SKM-1 treated with dmso at 0.1 percent for 144 hours (cell line): Measurements from ENCODE around the gene PAIP2.
"Not testable (repeated sequence)": the region's sequence is repeated elsewhere in the genome, so short reads cannot be mapped to it uniquely, and the experiment has no call there.

ENCODE experiments used
- DNase-seq: peaks from one replicate; lab custom pipeline; 2025; ENCODE audit not compliant: unreplicated experiment; lab: John Stamatoyannopoulos, UW

Gene PAIP2

GRCh38 chr5:139377226-139377625 lies 35.6 kb downstream of the PAIP2 start:
- DNase-seq: no peak

- no peak for DNase-seq
Observed at GRCh38 chr5:139378101-139378825, 36.6 kb downstream of the PAIP2 start.

- no peak for DNase-seq
Observed at GRCh38 chr5:139378941-139379361, 37.3 kb downstream of the PAIP2 start.

DNA sequence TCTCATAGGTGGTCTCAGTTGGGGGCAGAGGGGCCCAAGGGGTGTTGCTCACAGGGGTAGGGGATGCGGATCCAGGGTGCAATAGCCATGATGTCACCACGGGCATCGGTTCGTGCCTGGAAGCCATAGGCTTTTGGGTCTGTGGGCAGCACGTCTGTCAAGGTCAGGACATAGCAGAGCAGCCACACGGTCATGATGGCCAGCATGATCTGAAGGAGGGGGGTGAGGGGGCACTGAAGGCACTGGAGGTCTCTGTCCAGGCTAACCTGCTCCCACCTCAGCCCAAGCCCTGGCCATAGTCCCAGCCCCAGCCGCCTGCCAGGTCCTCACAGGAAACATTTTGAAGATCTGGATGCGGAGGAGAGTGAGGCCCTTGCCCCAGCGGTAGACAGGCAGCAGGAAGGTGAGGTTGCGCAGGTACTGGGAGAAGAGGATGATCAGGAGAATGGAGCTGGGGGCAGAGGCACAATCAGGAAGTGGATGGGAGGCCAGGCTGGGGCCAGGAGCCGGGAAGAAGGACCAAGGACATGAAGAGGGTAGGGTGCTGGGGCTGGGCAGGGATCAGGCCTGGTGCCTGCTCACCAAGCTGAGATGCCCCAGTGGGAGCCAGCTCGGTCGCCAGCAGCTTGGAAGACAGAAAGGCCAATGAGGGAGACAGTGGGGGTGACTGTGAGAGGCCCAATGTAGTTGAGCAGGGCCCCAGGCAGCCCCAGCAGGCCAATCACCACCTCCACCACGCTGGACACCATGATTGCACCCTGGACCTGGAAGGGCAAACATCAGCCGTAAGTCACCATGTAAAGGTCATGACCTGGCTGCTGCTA lies 38.2 kb downstream of the PAIP2 start:
- no peak for DNase-seq

- no peak for DNase-seq
Observed at GRCh38 chr5:139381837-139382761, 40.4 kb downstream of the PAIP2 start.

DNA sequence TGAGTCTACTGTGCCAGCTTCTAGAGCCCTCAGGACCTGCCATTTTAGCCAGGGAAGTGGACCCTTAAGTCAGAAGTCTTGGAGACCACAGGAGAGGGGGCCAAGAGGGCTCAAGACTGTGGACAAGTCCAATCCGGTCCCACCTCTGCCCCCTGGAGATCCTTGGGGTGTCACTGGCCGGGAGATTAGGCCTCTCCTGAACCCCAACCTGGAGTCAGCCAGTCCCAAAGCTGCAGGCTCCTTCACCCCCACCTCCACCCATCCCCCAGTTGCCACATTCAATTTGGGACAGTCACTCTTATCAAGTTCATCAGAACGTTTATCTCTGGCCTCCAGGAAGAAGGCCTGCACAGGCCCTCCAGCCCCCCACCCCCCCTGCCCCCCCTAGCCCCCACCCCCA lies 41.2 kb downstream of the PAIP2 start:
- DNase-seq: no peak

GRCh38 chr5:139383275-139383992 lies 41.8 kb downstream of the PAIP2 start, which contains the start of gene SLC23A1:
SLC23A1 (minus strand) TSS chr5:139383297; CDS start chr5:139383253, 44 bp downstream.
- no peak for DNase-seq

GRCh38 chr5:139383993-139384590 lies 42.4 kb downstream of the PAIP2 start:
- no peak for DNase-seq

DNA sequence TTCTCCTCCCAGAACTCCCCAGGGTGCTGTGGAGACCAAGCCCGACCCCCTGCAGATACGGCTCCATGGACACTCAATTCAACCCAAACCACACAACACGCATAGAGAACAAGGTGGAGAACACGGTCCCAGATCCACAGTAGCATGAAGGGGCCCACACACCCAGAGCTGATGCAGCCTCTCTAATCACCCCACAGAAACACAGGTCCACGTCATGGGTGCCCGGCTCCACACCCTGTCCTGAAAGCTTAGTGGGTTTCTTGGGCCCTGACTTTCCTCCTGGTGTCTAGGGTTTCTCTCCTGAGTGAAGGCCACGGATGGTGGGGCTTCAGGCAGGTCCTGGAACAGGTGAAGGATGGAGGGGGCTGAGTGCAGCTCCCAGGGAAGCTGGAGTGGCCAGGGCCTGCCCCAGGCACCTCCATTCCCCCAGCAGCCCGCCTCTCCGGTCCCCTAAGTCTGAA lies 43.0 kb downstream of the PAIP2 start:
- DNase-seq: no peak

DNA sequence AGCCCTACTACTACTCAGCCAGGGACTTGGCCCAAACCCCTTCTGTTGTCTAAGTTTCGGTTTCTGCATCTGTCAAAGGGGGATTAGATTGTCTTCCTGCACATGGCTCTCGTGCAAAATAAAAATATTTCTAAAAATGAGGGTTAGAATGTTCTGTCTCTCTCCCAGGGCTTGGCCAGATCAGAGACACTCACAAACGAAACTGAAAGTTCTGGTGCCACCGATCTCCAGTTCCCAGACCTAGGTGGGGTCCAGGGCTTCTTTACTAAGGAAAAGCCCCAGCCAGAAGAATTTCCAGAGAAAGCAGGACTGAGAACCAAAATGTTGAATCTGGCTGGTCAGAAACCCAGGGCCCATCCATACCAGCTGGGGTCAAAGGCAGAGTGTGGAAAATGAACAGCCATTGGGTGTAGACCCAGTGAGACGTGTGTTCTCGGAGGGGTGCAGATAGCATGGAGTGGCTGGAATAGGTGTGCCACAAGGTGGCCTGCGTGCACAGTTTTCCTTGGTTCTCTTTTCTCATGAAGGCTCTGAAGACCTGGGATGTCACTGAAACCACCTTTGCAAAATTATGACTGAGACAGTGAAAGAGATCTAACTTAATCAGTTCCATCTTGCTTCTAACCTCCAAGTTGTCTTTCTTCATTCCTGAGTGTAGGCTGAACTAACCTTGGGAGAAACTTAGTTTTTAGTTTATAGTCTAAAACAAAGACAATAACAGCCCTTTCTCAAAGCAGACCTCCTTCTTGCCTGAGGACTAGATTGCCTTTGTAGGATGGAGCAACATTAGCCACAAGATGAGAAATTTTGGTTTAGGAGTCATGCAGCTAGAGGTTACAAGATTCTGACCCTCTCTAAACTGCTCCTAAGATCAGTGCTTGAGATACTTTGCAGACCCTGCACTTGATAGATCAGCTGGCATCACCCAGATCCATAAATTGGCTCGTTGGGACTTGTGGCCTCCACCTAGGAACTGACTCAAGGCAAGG lies 43.7 kb downstream of the PAIP2 start:
- DNase-seq: peak; percentile 56

DNA sequence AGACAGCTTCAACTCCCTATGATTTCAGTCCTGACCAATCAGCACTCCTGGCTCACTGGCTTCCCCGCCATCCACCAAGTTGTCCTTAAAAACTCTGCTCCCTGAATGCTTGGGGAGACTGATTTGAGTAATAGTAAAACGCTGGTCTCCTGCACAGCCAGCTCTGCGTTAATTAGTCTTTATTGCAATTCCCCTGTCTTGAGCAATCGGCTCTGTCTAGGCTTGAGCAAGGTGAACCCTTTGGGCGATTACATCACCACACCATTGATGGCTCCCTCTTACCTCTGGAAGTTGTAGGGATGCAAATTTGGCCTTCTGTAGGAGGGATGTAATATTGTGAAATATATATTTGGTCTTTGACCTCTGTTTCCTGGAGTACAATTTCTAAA lies 44.4 kb downstream of the PAIP2 start:
- DNase-seq: peak; percentile 79

GRCh38 chr5:139386956-139387355 lies 45.3 kb downstream of the PAIP2 start:
- DNase-seq: not testable (repeated sequence)

GRCh38 chr5:139387611-139388197 lies 46.0 kb downstream of the PAIP2 start:
- DNase-seq: no peak

DNA sequence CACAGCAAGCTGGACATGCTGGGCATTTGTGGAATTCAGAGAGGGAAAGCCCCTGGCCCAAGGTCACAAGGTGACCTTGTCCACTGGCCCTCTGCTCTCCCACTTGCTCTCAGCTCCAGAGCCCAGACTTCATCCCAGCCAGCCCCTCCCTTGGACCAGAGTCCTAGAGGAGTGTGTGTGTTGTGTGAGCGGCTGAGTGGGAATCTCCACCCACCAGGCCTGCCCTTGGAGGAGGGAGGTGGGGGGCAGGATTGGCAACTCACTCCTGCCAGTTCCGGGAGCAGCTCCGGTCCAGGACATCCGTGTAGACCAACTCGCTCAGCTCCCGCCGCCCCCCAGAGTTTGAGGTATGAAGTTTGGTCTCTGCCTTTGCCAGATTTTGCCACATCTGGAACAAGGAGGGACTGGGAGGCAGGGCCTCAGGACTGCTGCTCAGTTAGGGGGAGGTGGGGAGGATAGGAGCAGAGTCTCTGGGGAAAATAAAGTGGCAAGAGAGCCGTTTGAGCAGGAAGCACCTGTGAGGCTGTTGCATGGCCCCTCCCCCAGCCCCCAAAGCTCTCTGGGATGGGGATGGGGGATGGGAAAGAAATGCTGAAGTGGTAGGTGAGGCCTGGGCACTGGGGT lies 46.7 kb downstream of the PAIP2 start:
- DNase-seq: no peak

- no peak for DNase-seq
Observed at GRCh38 chr5:139389701-139390638, 48.3 kb downstream of the PAIP2 start, which contains the start of gene MZB1. MZB1 (minus strand) TSS chr5:139389913; CDS start chr5:139389856, 57 bp downstream.

GRCh38 chr5:139390639-139391569 lies 49.2 kb downstream of the PAIP2 start:
- no peak for DNase-seq
